HG03066 (cell line): ENCODE data around the gene HHLA2.

Experiments
- ATAC-seq: cut with Tn5 transposase; IDR thresholded peaks from one replicate; pipeline ENCODE4 v1.9.1; 2021; ENCODE audit warnings: low read depth; ENCODE audit not compliant: unreplicated experiment

Gene HHLA2

GRCh38 chr3:108389372-108389771 lies 93.0 kb downstream of the HHLA2 start:
- ATAC-seq: no peak

GRCh38 chr3:108391917-108392593 lies 95.7 kb downstream of the HHLA2 start:
- no peak for ATAC-seq

- ATAC-seq: no peak
Measured at GRCh38 chr3:108393128-108393900, 97.0 kb downstream of the HHLA2 start.

GRCh38 chr3:108394016-108394415 lies 97.7 kb downstream of the HHLA2 start:
- no peak for ATAC-seq

- no peak for ATAC-seq
Measured at GRCh38 chr3:108394563-108394962, 98.2 kb downstream of the HHLA2 start.

GRCh38 chr3:108396336-108396735 lies 100.0 kb downstream of the HHLA2 start:
- ATAC-seq: no peak

GRCh38 chr3:108398510-108398909 lies 102.2 kb downstream of the HHLA2 start:
- no peak for ATAC-seq

- ATAC-seq: no peak
Measured at GRCh38 chr3:108401836-108402235, 105.5 kb downstream of the HHLA2 start.

GRCh38 chr3:108403198-108403597 lies 106.8 kb downstream of the HHLA2 start:
- ATAC-seq: no peak

GRCh38 chr3:108403686-108404345 lies 107.5 kb downstream of the HHLA2 start:
- no peak for ATAC-seq

- no peak for ATAC-seq
Measured at GRCh38 chr3:108404368-108404767, 108.0 kb downstream of the HHLA2 start.

GRCh38 chr3:108406063-108406660 lies 109.8 kb downstream of the HHLA2 start:
- peak; percentile 13 for ATAC-seq

- peak; percentile 97 for ATAC-seq
Measured at GRCh38 chr3:108406661-108407206, 110.4 kb downstream of the HHLA2 start.

- no peak for ATAC-seq
Measured at GRCh38 chr3:108407886-108408285, 111.5 kb downstream of the HHLA2 start.

- no peak for ATAC-seq
Measured at GRCh38 chr3:108408883-108409799, 112.8 kb downstream of the HHLA2 start.

GRCh38 chr3:108409800-108410178 lies 113.4 kb downstream of the HHLA2 start:
- no peak for ATAC-seq

- no peak for ATAC-seq
Measured at GRCh38 chr3:108410531-108410984, 114.2 kb downstream of the HHLA2 start.

- no peak for ATAC-seq
Measured at GRCh38 chr3:108412121-108412750, 115.9 kb downstream of the HHLA2 start.

GRCh38 chr3:108414007-108414406 lies 117.7 kb downstream of the HHLA2 start:
- ATAC-seq: no peak
